Measurements from ENCODE around the gene G3BP2.

GRCh38 chr4:75717408-75717807 is 44.2 kb upstream of the G3BP2 start:
- TF ChIP-seq, protein P1, sequence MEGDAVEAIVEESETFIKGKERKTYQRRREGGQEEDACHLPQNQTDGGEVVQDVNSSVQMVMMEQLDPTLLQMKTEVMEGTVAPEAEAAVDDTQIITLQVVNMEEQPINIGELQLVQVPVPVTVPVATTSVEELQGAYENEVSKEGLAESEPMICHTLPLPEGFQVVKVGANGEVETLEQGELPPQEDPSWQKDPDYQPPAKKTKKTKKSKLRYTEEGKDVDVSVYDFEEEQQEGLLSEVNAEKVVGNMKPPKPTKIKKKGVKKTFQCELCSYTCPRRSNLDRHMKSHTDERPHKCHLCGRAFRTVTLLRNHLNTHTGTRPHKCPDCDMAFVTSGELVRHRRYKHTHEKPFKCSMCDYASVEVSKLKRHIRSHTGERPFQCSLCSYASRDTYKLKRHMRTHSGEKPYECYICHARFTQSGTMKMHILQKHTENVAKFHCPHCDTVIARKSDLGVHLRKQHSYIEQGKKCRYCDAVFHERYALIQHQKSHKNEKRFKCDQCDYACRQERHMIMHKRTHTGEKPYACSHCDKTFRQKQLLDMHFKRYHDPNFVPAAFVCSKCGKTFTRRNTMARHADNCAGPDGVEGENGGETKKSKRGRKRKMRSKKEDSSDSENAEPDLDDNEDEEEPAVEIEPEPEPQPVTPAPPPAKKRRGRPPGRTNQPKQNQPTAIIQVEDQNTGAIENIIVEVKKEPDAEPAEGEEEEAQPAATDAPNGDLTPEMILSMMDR (IDR thresholded peaks at IDR 0.05; ENCODE audit: insufficient read depth, low read depth, low read length) = no peak
- no peak for TF ChIP-seq EZH2 (IDR thresholded peaks at IDR 0.05; ENCODE audit: insufficient read depth, low read length)
